IMR-90 (cell line): ENCODE measurements around the gene FBLN7. TPM values are rescaled to one million over a fixed set of nuclear protein-coding genes. Genes with fewer than 3 reads are reported as not detected.

Experiments used
- ATAC-seq: fragments of 200-7000 bp; cut with Tn5 transposase; 2 replicates; pipeline ENCODE4 v1.9.1; 2020; ENCODE audit warnings: low read depth, mild to moderate bottlenecking, moderate library complexity
- BruUV-seq: library from RNA; stranded (reverse); fragments of 400-500 nt; replicated peaks from 2 replicates; lab custom pipeline; 2021; lab: Mats Ljungman, UMichigan
- CTCF ChIA-PET: fragments of 300-600 bp; formaldehyde crosslinking; extraction: SDS; loops from one replicate; lab custom pipeline; 2021; ENCODE audit warnings: antibody characterized with exemption; lab: Yijun Ruan, JAX
- POLR2A ChIA-PET: fragments of 300-600 bp; sonication (Branson Sonifier 250); formaldehyde crosslinking; loops from one replicate; lab custom pipeline; 2022; ENCODE audit warnings: antibody characterized with exemption; ENCODE audit not compliant: unreplicated experiment; lab: Charles Lee
- DNase-seq: peaks from one replicate; pipeline ENCODE4 v3.0.0; 2013
- H2AFZ ChIP-seq: replicated peaks from 2 replicates; pipeline ENCODE3; 2013; ENCODE audit warnings: low read length, mild to moderate bottlenecking; ENCODE audit not compliant: poor library complexity
- H2AK5ac ChIP-seq: 2 replicates; pipeline ENCODE4 v1.6.1; 2013; ENCODE audit warnings: low read depth, low read length, inconsistent platforms
- H2AK9ac ChIP-seq: replicated peaks from 2 replicates; pipeline ENCODE3; 2013; ENCODE audit warnings: mild to moderate bottlenecking, low read depth, low read length, moderate library complexity; ENCODE audit not compliant: poor library complexity
- H2BK120ac ChIP-seq: 2 replicates; pipeline ENCODE4 v1.6.1; 2013; ENCODE audit warnings: low read depth, low read length, inconsistent platforms
- H2BK15ac ChIP-seq: 3 replicates; pipeline ENCODE4 v1.6.1; 2013; ENCODE audit warnings: low read depth, low read length, inconsistent platforms
- H2BK20ac ChIP-seq: 2 replicates; pipeline ENCODE4 v1.6.1; 2013; ENCODE audit warnings: low read depth, mild to moderate bottlenecking, inconsistent platforms, low read length, moderate library complexity
- H2BK5ac ChIP-seq: 2 replicates; pipeline ENCODE4 v1.6.1; 2013; ENCODE audit warnings: mild to moderate bottlenecking, low read depth, low read length, inconsistent platforms; ENCODE audit not compliant: poor library complexity, severe bottlenecking
- H3K14ac ChIP-seq: replicated peaks from 2 replicates; pipeline ENCODE4 v1.6.1; 2013; ENCODE audit warnings: low read depth, low read length, inconsistent platforms
- H3K18ac ChIP-seq: 2 replicates; pipeline ENCODE4 v1.6.1; 2013; ENCODE audit warnings: low read depth, low read length, control low read depth
- H3K23ac ChIP-seq: 2 replicates; pipeline ENCODE4 v1.6.1; 2013; ENCODE audit warnings: low read depth, low read length, inconsistent platforms
- H3K27ac ChIP-seq: 2 replicates; pipeline ENCODE4 v1.5.1; 2013; ENCODE audit warnings: mild to moderate bottlenecking, control low read depth, low read length; ENCODE audit not compliant: insufficient read depth
- H3K27me3 ChIP-seq: 2 replicates; pipeline ENCODE4 v1.6.1; 2013; ENCODE audit warnings: low read length; ENCODE audit not compliant: control insufficient read depth, insufficient read depth
- H3K36me3 ChIP-seq: 2 replicates; pipeline ENCODE4 v1.6.1; 2013; ENCODE audit warnings: low read length, mixed read lengths; ENCODE audit not compliant: control insufficient read depth, insufficient read depth
- H3K4ac ChIP-seq: 2 replicates; pipeline ENCODE4 v1.6.1; 2013; ENCODE audit warnings: low read depth, low read length, inconsistent platforms
- H3K4me1 ChIP-seq: 2 replicates; pipeline ENCODE4 v1.6.1; 2013; ENCODE audit warnings: low read length, mixed read lengths; ENCODE audit not compliant: control insufficient read depth, insufficient read depth
- H3K4me2 ChIP-seq: 2 replicates; pipeline ENCODE4 v1.6.1; 2013; ENCODE audit warnings: low read depth, mild to moderate bottlenecking, control low read depth, low read length, moderate library complexity
- H3K4me3 ChIP-seq: 2 replicates; pipeline ENCODE4 v1.5.1; 2013; ENCODE audit warnings: low read depth, mild to moderate bottlenecking, control low read depth, low read length, moderate library complexity; ENCODE audit not compliant: insufficient read depth
- H3K56ac ChIP-seq: 2 replicates; pipeline ENCODE4 v1.6.1; 2013; ENCODE audit warnings: low read length, inconsistent platforms; ENCODE audit not compliant: insufficient read depth; ENCODE audit errors: extremely low read depth
- H3K79me1 ChIP-seq, 2 experiments: 2 replicates each; pipeline ENCODE4 v1.6.1; 2013; ENCODE audit warnings: low read length in 2 of 2, inconsistent platforms in 1 of 2, low read depth in 1 of 2
- H3K9ac ChIP-seq: 2 replicates; pipeline ENCODE4 v1.6.1; 2013; ENCODE audit warnings: low read depth, low read length, control low read depth
- H3K9me1 ChIP-seq: 2 replicates; pipeline ENCODE4 v1.6.1; 2013; ENCODE audit warnings: low read length, inconsistent platforms; ENCODE audit not compliant: insufficient read depth
- H3K9me3 ChIP-seq: 2 replicates; pipeline ENCODE4 v1.6.1; 2013; ENCODE audit warnings: low read length; ENCODE audit not compliant: control insufficient read depth, insufficient read depth
- H4K20me1 ChIP-seq: 2 replicates; pipeline ENCODE4 v1.6.1; 2013; ENCODE audit warnings: low read length, inconsistent platforms; ENCODE audit not compliant: insufficient read depth
- H4K5ac ChIP-seq: 2 replicates; pipeline ENCODE4 v1.6.1; 2013; ENCODE audit warnings: mild to moderate bottlenecking, low read depth, low read length, control low read depth
- H4K8ac ChIP-seq, 2 experiments: 2 replicates each; pipeline ENCODE4 v1.6.1; 2013; ENCODE audit warnings: low read depth in 2 of 2, low read length in 2 of 2, control low read depth in 1 of 2, inconsistent platforms in 1 of 2
- H4K91ac ChIP-seq: 2 replicates; pipeline ENCODE4 v1.6.1; 2013; ENCODE audit warnings: low read depth, low read length, inconsistent platforms; ENCODE audit not compliant: insufficient read depth
- BHLHE40 ChIP-seq: fragments of 150-350 bp; IDR thresholded peaks from 2 replicates; pipeline ENCODE4 v1.6.1; 2016; ENCODE audit warnings: mild to moderate bottlenecking, low read depth, low read length
- CEBPB ChIP-seq: IDR thresholded peaks from 2 replicates; pipeline ENCODE4 v1.6.1; 2012; ENCODE audit warnings: low read depth, low read length, improper control_type of control experiment
- CHD1 ChIP-seq: IDR thresholded peaks from 2 replicates; pipeline ENCODE4 v1.6.1; 2012; ENCODE audit warnings: low read depth, low read length, improper control_type of control experiment
- CTCF ChIP-seq: conservative IDR thresholded peaks from 2 replicates; pipeline ENCODE4 v1.5.1; 2012; ENCODE audit warnings: mild to moderate bottlenecking, low read depth, low read length, improper control_type of control experiment
- ELK1 ChIP-seq: fragments of 150-350 bp; IDR thresholded peaks from 2 replicates; pipeline ENCODE4 v1.6.1; 2016; ENCODE audit warnings: low read depth, mild to moderate bottlenecking, low read length, moderate library complexity, borderline replicate concordance
- FOS ChIP-seq: fragments of 150-350 bp; IDR thresholded peaks from 2 replicates; pipeline ENCODE4 v1.6.1; 2016; ENCODE audit warnings: low read depth, low read length
- MAFK ChIP-seq: IDR thresholded peaks from 2 replicates; pipeline ENCODE4 v1.6.1; 2012; ENCODE audit warnings: low read depth, low read length, improper control_type of control experiment
- MXI1 ChIP-seq: IDR thresholded peaks from 2 replicates; pipeline ENCODE4 v1.6.1; 2012; ENCODE audit warnings: low read depth, mild to moderate bottlenecking, low read length, moderate library complexity, borderline replicate concordance
- NFE2L2 ChIP-seq: fragments of 150-350 bp; IDR thresholded peaks from 2 replicates; pipeline ENCODE4 v1.6.1; 2016; ENCODE audit warnings: low read depth, mild to moderate bottlenecking, low read length
- POLR2A ChIP-seq: IDR thresholded peaks from 2 replicates; pipeline ENCODE4 v1.6.1; 2012; ENCODE audit warnings: mild to moderate bottlenecking, low read depth, low read length
- RAD21 ChIP-seq: IDR thresholded peaks from 2 replicates; pipeline ENCODE4 v1.6.1; 2012; ENCODE audit warnings: low read length, improper control_type of control experiment
- RCOR1 ChIP-seq: IDR thresholded peaks from 2 replicates; pipeline ENCODE4 v1.6.1; 2012; ENCODE audit warnings: mild to moderate bottlenecking, low read length, improper control_type of control experiment; ENCODE audit not compliant: insufficient replicate concordance
- RFX5 ChIP-seq: IDR thresholded peaks from 2 replicates; pipeline ENCODE4 v1.8.0; 2012; ENCODE audit warnings: low read depth, mild to moderate bottlenecking, low read length, moderate library complexity
- USF2 ChIP-seq: fragments of 150-350 bp; IDR thresholded peaks from 2 replicates; pipeline ENCODE4 v1.6.1; 2017; ENCODE audit warnings: mild to moderate bottlenecking, antibody characterized with exemption, low read length, low read depth
- WGBS, 2 experiments: methylation state at CpG; one replicate each; pipeline versions ENCODE4 v1.1.5 to v1.1.7; 2013; ENCODE audit warnings: missing lambda C conversion rate in 2 of 2; ENCODE audit not compliant: insufficient read length in 1 of 2; ENCODE audit errors: extremely low coverage in 2 of 2; 5-methylcytosine and 5-hydroxymethylcytosine counted together
- dilution Hi-C: fragments of 300-500 bp; cut with HindIII; formaldehyde crosslinking; loops from one replicate; pipeline ENCODE4 v1.14.3; 2018; ENCODE audit warnings: low sequenced_read_pairs; ENCODE audit not compliant: unreplicated experiment
- in situ Hi-C: fragments of 300-500 bp; cut with MboI; formaldehyde crosslinking; loops from 3 replicates; pipeline ENCODE4 v1.14.3; 2019; ENCODE audit warnings: low sequenced_read_pairs, inconsistent platforms, mixed read lengths
- intact Hi-C: fragments of 100-400 bp; cut with micrococcal nuclease; formaldehyde crosslinking; loops from 2 replicates; pipeline ENCODE4 v1.10.0; 2022
- polyA plus RNA-seq, 3 experiments: library from polyadenylated mRNA; depleted of rRNA; stranded (reverse); fragments of >200 nt; gene quantifications; 2 replicates each; pipeline ENCODE4 v1.2.3, GENCODE V29; 2012; ENCODE audit warnings: low replicate concordance in 1 of 3
- total RNA-seq: library from RNA; depleted of rRNA; stranded (reverse); fragments of >200 nt; gene quantifications from 2 replicates; pipeline ENCODE4 v1.2.3, GENCODE V29; 2012

Gene FBLN7
- total and polyA plus RNA-seq, 2 of the 4 experiments (the other 2 are of a cell fraction): 0.18 to 1.2 TPM

GRCh38 chr2:112142525-112143078 is 4.4 kb downstream of the FBLN7 start:
- H4K91ac ChIP-seq: no peak overlapping the region
- peaks cover 7% of the 10 kb centered on the region for H3K9me1 ChIP-seq
- no peak overlapping the region for H3K4me3 ChIP-seq
- H3K27ac ChIP-seq: no peak overlapping the region
- no peak overlapping the region for H2AFZ ChIP-seq
- 84% methylated on average over 6 of the region's 8 CpGs; no CpG with 5 or more reads in 1 of the 2 experiments for WGBS, 2 experiments
- no peaks in the 10 kb centered on the region for H3K9me3 ChIP-seq
- no peak overlapping the region for H2AK5ac ChIP-seq
- no TSS peak for BruUV-seq
- H4K20me1 ChIP-seq: no peaks in the 10 kb centered on the region
- TF ChIP-seq MXI1: no peak
- no peak for TF ChIP-seq USF2
- no peak for TF ChIP-seq NFE2L2
- TF ChIP-seq RAD21: no peak
- TF ChIP-seq CTCF: no peak
- TF ChIP-seq MAFK: no peak
- TF ChIP-seq FOS: no peak
- TF ChIP-seq RCOR1: no peak
- TF ChIP-seq ELK1: no peak
- no peak for TF ChIP-seq CEBPB
- TF ChIP-seq RFX5: no peak
- no peak for TF ChIP-seq CHD1
- no peak for TF ChIP-seq POLR2A
- TF ChIP-seq BHLHE40: no peak
- H3K18ac ChIP-seq: no peak overlapping the region
- POLR2A ChIA-PET: no interaction called here
- peak overlapping the region; percentile 17 for H2BK5ac ChIP-seq
- H3K9ac ChIP-seq: no peak overlapping the region
- peaks cover 4% of the 10 kb centered on the region; the same call in 1 of the 2 replicates for H3K4me1 ChIP-seq
- no peaks in the 10 kb centered on the region for H3K79me1 ChIP-seq
- no peak overlapping the region for H2BK20ac ChIP-seq
- H3K4me2 ChIP-seq: no peak overlapping the region
- no peak overlapping the region for H3K23ac ChIP-seq
- in situ Hi-C loops: no loop called here
- H2BK120ac ChIP-seq: no peak overlapping the region
- H3K56ac ChIP-seq: no peak overlapping the region
- dilution Hi-C loops: no loop called here
- CTCF ChIA-PET: no interaction called here
- H2BK15ac ChIP-seq: no peak overlapping the region
- H3K4ac ChIP-seq: no peak overlapping the region
- no peak overlapping the region for H2AK9ac ChIP-seq
- no peak for DNase-seq
- no peaks in the 10 kb centered on the region for H3K36me3 ChIP-seq
- H4K8ac ChIP-seq: no peak overlapping the region
- H3K27me3 ChIP-seq: no peaks in the 10 kb centered on the region
- no peak for ATAC-seq
- no peak overlapping the region for H3K14ac ChIP-seq
- intact Hi-C loops: no loop called here
- H4K5ac ChIP-seq: no peak overlapping the region
